NCI-H345 (cell line): ENCODE measurements around the gene CCDC148.
"Not testable (repeated sequence)": the region's sequence is repeated elsewhere in the genome, so short reads cannot be mapped to it uniquely, and the experiment has no call there.

Experiments used
- DNase-seq: peaks from one replicate; lab custom pipeline; 2025; lab: John Stamatoyannopoulos, UW

The CCDC148 gene

DNA sequence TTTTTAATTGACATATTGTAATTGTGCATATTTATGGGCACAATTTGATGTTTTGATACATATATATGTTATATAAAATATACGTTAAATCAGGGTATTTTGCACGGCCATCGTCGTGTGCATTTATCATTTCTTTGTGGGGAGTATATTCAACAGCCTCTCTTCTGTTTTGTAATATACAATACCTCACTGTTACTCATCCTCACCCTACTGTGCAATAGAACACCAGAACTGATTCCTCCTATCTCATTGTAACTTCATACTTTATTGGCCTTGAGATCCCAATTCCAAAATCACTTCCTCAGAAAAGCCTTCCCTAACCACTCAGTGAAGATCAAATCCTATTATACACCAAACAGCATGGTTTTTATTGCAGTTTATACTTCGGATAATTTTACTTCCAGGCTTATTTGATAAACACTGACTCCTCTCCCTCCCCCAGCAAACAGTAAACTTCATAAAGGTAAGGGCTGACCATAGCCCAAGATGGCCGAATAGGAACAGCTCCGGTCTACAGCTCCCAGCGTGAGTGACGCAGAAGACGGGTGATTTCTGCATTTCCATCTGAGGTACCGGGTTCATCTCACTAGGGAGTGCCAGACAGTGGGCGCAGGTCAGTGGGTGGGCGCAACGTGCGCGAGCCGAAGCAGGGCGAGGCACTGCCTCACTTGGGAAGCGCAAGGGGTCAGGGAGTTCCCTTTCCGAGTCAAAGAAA lies 105.6 kb downstream of the CCDC148 start:
- DNase-seq = not testable (repeated sequence)

DNA sequence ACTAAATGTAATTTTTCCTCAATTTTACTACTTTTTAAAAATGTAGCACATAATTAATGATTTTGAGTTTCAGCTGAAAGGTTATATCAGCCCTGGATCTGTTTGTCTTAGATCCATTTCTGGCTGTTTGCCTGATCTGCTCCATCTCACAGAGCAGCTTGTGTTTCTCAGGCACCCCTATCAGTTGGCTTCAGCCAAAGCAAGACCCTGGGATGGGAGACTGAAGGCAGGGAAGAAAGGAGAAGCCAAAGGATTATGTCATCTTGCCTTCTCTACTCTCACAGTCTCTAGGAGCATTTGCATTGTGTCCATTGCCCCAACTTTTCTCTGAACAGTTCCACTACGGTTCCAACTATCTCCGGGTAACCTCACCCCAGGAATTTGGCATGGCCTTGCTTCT lies 110.5 kb downstream of the CCDC148 start:
- DNase-seq = no peak

DNA sequence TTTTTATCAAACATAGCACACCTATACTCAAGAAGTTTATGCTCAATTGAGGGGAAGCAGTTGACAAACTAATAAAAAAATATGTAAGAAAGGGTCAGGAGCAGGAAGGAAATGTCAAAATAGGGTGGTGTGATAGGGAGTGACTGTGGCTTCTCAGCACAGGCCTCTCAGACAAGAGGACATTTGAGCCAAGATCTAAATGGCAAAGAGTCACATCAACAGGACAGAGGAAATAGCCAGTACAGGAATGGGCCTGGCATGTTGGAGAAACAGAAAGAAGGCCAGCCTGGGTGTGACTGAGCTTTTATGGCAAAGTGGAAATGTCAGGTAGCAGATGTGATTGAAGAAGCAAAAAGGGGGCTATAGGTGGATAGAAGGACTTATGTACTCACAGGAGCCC lies 117.0 kb downstream of the CCDC148 start:
- DNase-seq = no peak

DNA sequence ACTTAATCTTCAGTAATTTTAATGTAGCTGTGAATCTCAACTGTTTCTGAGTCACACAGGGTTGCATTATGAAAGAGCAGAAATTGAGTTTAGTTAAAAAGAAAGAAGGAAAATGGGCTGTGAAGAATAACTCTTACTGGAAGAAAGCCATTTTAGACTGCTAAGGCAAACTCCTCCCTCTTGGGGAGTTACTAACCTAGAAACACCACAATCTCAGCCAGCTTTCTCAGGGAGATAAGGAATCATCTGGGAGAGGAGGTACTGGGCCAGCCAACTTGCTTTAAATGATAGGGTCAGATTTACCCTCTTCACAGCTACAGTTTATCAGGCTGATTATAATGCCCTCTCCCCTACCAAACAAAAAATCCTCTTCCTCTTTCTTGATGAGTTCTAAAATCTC lies 119.5 kb downstream of the CCDC148 start:
- DNase-seq = no peak

DNA sequence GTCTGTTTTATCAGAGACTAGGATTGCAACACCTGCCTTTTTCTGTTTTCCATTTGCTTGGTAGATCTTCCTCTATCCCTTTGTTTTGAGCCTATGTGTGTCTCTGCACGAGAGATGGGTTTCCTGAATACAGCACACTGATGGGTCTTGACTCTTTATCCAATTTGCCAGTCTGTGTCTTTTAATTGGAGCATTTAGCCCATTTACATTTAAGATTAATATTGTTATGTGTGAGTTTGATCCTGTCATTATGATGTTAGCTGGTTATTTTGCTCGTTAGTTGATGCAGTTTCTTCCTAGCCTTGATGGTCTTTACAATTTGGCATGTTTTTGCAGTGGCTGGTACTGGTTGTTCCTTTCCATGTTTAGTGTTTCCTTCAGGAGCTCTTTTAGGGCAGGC lies 124.8 kb downstream of the CCDC148 start:
- not testable (repeated sequence) for DNase-seq

DNA sequence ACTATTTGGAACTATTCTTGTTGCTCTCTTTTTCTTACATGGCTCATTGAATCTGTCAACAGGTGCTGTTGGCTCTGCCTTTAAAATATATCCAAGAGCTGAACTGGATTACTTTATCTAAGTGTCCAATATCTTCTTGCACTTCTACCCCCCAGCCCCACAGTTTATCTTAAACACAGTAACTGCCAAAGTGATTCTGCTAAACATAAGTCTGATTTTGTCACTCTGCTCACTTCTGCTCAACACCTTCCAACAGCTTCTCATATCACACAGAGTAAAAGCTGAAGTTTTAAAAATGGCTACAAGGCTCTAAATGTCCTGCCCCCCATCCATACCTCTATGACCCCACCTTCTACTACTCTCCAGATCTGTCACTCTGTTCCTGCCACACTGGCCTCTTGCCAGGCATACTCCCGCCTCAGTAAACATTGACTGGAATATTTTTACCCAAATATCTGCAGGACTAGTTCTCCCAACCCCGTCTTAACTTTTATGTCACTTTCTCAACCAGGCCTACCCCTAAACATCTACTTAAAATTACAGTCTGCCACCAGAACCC lies 130.7 kb downstream of the CCDC148 start:
- no peak for DNase-seq

DNA sequence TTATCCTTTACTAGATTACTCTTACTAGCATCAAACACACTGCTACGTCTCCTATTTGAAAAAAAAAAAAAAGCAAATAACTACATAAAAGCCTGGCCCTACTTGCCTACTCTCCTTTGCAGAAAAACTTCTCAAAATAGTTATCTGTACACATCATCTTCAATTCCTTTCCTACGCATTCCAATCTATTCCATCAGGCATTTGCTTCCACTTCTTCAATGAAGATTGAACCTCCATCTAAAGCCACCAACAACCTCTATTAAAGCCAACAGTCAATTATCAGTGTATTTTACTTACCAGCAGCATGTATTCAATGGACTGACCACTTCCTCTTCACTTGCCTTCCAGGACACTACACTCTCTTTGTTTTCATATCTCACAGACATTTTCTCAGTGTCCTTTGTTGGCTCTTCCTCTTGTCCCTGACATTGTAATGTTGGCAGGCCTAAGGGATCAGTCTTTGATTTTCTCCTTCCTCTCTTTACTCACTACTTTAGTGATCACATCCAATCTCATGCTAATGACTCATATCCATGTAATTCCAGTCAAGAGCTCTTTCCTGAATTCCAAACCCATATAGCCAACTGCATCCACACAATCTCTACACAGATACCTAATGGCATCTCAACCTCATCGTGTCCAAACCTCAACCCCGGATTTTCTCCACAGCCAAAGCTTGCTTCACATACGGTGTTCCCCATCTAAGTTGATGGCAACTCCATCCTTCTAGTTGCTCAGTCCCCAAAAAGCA lies 131.3 kb downstream of the CCDC148 start:
- no peak for DNase-seq

DNA sequence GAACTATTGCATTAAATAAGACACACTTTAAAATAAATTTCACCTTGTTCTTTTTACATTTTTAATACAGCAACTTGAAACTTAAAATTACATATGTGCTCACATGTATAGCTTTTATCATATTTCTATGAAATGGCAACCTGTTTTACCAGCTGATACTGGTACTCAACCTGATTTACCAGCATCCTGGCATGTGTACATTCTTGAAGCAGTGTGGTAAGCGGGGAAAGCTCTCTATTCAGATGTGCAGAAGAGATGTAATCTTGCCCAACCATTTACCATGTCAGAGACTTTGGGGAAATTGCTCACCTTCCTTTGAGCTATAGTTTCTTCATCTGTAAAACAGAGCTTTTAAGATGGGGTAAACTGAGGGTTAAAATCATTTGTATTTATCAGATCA lies 133.2 kb downstream of the CCDC148 start:
- DNase-seq = no peak

DNA sequence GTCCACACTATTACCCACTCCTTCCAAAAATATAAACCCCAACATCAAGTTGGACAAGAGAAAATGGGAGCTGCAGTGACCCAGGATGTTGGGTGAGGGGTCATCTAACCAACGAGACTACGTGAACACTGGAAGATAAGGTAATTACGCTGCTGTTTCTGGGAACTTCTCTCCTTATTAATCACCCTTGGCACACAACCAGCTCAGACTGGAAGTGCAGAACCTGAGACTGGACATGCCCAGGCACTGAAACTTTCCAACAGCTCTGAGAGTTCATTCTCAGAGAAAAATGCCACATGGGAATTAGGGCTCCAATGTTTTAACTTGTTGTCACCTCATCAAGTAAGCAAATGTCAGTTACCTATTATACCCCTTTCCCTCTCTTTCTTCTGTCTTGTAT lies 135.3 kb downstream of the CCDC148 start:
- no peak for DNase-seq

DNA sequence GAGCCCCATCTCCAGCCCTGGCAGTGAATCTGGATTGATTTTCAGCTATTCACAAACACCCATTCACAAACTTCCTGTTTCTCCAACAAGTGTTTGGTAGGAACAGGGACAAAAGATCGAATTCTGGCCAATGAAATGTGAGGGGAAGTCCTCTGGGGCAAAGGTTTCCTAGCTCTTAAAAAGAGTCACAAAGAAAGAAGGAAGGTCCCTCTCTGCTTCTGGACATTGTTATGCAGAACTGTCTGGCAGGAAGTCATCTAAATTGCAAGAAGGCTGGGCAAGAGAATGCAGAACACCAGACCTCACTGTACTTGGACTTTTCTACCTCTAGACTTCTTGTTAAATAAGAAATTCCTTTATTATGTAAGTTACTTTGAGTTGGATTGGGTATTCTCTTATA lies 137.3 kb downstream of the CCDC148 start:
- DNase-seq = no peak

DNA sequence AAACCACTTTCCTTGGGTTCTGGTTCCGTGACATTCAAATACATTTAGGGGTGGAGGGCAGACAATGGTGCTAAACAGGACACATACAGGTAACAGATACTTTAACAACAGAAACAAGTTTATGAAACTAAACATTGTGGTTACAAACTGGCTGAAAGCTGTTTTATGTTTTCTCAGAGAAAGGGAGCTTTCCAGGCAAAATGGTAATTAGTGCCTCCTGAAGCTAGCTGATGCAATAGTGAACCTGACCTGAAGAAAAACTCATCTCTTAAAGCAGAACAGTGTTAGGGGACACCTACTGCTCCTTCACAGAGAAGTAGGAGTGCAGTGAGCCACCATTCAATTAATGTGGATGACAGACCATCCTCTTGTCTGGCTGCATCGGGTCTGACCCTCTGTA lies 138.9 kb downstream of the CCDC148 start:
- DNase-seq = no peak

DNA sequence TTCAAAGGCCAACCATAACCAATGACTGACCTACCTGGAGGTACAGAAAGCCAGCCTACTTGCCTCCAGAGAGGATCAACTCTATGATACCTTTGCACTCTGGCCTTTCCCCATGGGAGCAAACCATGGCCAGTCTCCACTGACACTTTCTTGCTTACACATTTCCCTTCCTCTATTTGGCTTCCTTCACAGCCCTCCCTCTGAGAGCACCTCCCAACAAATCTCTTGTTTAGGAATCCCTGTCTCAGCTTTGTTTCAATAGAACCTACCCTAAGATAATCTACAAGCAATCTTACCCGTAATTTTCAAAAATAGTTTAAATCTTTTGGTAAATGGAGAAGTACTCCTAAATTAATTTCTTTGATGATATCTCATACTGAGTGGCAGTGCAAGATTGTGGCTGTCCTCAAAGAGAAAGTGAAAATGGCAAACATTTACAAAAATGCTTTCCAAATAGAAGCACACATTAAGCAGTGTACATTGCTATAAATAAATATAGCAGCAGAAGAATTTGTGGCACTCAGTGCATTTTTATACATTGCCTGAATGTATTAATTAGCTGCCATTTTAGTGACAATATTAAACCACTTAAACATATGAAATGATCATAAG lies 140.6 kb downstream of the CCDC148 start:
- DNase-seq = no peak

DNA sequence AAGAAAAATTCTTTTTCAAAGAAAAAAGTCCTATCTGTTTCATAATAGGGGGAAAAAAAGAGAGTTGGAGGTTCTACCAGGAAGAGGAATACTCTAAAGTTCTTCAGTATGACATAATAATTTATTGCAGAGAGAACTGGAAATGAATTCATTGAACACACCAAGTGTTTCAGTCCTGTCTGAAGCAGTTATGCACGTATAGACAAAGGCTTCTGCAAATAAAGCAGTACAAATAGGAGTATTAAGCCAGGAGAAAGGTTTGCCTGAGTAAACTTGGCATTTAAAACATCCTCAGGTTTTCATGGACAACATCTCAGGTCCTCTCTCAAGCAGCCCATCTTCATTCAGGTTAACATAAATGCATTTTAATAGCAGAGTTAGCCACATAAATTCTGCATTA lies 141.6 kb downstream of the CCDC148 start:
- DNase-seq = no peak

DNA sequence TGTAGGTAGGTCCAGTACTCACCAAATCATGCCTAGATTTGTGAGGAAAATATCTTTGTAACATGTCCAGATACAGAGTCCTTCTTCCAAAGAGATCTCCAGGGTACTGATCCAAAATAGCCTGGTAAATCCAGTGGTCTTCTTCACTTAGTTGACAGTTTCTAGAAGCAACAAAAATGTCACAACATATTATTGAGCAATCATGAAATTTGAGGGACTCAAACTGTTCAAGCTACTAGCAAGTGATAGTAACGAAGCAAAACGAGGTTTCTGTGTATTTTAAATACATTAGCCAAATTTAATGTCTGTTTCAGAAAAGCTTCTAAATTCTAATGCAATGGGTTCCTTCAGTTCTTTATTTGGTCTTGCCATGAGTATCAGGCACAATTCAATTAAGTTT lies 142.8 kb downstream of the CCDC148 start:
- no peak for DNase-seq

DNA sequence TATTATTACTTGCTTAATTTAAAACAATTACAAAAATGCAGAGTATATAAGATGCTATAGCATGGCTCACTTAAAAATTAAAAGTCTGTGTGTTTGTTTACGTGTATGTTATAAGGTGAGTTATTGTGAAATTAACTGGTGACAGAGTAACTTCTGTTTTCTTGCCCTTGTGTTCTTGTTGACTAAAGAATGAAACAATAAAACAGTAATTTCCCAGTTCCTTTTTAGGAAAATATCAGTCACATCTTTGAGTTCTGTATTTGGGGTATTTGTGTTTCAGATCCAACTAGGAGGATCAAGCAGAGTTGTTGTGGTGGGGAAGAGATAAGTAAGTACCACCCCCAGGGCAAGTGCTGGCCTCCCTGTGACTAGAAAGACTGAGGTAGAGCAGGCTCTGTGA lies 143.6 kb downstream of the CCDC148 start:
- no peak for DNase-seq

DNA sequence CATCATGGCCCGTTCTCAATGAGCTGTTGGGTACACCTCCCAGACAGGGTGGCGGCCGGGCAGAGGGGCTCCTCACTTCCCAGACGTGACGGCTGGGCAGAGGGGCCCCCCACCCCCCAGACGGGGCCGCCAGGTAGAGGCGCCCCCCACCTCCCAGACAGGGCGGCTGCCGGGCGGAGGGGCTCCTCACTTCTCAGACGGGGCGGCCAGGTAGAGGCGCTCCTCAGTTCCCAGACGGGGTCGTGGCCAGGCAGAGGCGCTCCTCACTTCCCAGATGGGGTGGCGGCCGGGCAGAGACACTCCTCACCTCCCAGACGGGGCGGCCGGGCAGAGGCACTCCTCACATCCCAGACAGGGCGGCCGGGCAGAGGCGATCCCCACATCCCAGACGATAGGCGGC lies 146.1 kb downstream of the CCDC148 start:
- not testable (repeated sequence) for DNase-seq

DNA sequence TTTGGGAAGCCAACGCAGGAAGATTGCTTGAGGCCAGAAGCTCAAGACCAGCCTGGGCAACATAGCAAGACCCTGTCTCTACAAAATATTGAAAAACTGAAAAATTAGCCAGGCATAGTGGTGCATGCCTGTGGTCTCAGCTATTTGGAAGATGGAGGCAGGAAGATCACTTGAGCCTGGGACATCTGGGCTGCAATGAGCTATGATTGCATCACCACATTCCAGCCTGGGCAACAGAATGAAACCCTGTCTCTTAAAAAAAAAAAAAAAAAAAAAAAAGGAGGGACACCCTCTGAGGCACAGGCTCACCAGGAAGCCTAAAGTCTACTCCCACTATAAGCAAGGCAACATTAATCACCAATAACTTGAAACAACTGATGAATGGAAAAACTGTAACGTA lies 151.1 kb downstream of the CCDC148 start:
- no peak for DNase-seq

DNA sequence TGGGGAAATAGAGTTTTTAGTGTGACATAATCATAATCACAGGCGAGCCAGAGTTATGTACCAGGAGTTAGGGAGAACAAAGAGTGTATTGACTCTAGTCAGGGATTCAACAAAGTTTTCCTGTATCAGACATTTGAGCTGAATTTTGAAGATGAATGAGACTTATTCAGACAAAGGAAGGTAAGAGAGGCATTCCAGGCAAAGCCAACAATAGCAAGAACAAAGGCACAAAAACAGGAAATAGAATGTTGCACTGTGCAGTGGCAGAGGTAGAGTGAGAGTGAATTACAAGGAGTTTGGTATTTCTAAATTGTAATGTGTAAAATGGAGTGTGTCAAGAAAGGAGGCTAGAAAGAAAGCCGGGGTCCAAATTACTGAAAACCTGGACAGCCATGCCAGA lies 156.2 kb downstream of the CCDC148 start:
- no peak for DNase-seq

DNA sequence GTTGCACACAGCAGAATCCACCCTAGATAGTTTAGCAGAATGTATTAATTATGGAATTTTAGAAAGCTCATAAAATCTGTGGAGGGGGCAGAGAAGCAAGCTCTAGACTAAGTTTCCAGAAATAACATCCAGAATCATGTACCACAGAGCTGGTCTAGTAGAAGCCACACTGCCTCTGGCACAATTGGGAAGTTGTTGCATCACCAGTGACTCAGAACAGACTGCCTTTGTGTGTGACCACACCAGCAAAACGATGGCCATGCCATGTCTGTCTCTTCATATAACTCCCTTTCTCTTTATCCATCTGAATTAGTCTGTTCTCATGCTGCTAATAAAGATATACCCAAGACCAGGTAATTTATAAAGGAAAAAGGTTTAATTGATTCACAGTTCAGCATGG lies 158.9 kb downstream of the CCDC148 start:
- DNase-seq = no peak

DNA sequence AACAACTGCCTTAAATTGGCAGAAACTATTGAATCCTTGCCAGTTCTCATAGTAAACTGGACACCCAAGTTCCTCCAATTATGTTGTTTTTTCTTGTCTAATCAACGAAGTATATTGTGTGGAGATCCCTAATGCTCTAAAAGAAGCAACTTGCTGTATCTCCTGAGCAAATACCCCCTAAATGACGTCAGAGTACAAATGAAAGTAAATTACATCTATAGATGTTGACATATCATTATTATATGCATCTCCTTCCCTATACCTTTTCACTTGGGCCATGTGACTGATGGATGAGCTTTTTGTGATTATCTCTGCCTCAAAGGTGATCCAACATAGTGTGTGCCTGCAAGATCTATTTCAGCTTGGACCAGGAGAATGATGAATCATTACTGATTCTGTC lies 159.4 kb downstream of the CCDC148 start:
- DNase-seq = no peak

DNA sequence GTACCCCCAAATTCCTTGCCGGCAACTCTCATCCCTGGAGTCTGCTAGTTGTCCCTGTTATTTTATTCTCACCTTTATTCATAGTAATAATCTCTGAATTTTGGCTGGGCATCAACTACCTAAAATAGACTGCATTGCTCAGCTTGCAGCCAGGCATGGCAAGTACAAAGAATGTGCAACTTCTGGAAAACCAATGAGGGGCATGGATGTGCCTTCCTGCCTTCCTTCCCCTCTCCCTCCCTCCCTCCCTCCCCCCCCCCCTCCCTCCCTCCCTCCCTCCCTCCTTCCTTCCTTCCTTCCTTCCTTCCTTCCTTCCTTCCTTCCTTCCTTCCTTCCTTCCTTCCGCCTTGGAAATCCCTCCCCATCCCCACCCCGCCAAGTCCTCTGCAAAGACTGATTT lies 162.8 kb downstream of the CCDC148 start:
- no peak for DNase-seq

DNA sequence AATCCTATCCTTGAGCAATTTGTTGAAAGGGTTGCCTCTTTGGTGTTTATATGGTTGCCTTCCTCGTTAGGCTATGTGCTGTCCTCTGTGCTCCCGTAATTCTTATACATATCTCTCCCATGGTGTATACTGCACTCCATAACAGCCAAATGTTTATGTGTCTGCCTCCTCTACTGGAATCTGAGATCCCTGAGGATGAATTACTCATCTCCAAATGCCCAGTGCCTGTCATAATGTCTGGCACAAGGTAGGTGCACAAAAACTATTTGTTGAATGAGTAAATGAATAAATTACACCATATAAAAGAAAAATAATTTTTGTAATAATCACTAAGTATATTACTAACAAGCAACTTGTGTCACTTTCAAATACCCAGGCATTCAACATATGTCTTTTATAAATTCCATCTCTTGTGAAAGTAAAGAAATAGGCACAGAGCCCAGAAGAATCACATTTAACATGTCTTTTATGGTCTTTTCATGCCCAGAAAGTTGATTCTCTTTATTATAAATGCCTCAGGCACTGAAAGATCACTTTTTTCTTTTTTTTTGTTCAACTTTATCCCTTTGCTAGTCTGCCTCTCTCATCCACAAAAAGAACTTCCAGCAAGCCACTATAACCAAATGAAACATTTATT lies 164.9 kb downstream of the CCDC148 start:
- no peak for DNase-seq

DNA sequence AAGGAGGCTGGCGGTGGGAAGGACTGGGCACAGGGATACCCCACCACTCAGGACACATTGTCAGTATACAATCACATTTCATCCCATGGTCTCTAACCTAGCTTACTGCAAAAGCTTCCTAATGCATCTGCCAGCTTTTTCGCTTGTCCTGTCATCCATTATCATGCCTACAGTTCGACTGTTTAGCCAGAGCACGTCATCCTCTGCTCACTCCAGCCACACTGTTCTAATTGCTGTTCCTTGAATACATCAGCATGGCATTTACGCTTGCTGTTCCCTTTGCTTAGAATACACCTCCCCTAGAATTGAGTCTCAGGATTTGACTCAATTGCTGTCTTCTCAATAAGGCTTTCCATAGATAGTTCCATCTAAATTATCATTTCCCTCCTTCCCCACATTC lies 166.3 kb downstream of the CCDC148 start:
- DNase-seq = no peak
